ENCODE measurements around the gene ANKRD16. TPM values are rescaled to one million over a fixed set of nuclear protein-coding genes. Genes with fewer than 3 reads are reported as not detected.

The ANKRD16 gene
- total and polyA plus RNA-seq, 2 of the 13 experiments (the other 11 are each of a cell fraction or from before 2014, with no cell fraction given) = 8.0 to 11.4 TPM

DNA sequence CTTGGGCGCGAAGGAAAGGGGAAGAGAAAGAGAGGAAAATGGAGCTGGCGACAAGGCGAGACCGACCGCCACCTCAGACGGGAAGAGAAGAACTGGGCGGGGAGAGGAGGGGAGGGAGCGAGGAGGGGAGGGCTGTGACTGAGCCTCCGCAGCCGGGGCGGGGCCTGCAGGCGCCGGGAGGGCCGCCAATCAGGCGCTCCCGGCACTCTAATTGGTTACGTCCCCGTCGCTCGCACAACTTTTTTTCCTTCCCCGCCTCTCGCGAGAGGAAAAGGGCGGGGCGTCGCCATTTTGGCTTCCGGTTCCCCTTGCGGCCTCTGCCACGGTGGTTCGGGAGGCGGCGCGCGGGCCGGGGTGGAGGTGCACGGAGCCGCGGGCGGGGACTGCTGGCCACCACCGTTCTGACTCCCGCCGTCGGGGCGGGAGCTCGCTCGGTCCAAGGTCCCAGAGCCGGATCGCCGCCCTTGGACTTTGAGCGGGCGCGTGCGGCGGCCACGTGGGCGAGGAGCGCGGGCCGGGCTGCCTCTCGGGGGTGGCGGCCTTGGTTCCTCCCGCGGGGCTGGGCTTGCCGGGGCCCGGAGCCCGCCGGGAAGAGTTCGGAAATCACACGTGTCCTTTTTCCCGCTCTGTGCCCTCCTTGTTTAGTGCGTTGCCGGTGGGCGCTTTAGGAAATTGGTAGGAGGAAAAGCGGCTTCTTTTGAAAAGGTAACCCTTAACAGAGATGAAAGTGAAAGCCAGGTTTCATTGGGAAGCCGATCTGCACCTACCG lies 76.2 kb downstream of the ANKRD16 start, which contains the start of gene GDI2 (continued):
- TF ChIP-seq KLF9 (CRISPR knock-in tag; IDR thresholded peaks at IDR 0.05; ENCODE audit: low read depth) (peak; percentile 73; the same call in 1 of the 2 replicates), HOXA9 (CRISPR knock-in tag; IDR thresholded peaks at IDR 0.05; ENCODE audit: borderline replicate concordance) (peak; percentile 51; the same call in 1 of the 2 replicates), ZNF3 (CRISPR knock-in tag; IDR thresholded peaks at IDR 0.05) (peak; percentile 69; the same call in 1 of the 2 replicates), NFATC3 (CRISPR knock-in tag; IDR thresholded peaks at IDR 0.05) (no peak), FOXK2 (IDR thresholded peaks at IDR 0.05) (no peak), GATA4 (IDR thresholded peaks at IDR 0.05; ENCODE audit: borderline replicate concordance, low read depth) (peak; percentile 53; the same call in 1 of the 2 replicates), HDAC2 (CRISPR knock-in tag; IDR thresholded peaks at IDR 0.05) (peak; percentile 82), GZF1 (CRISPR knock-in tag; IDR thresholded peaks at IDR 0.05) (peak; percentile 67), KAT7 (CRISPR knock-in tag; IDR thresholded peaks at IDR 0.05; ENCODE audit: borderline replicate concordance) (peak; percentile 64; the same call in 1 of the 2 replicates), ZNF468 (CRISPR knock-in tag; IDR thresholded peaks at IDR 0.05) (no peak), AHR (CRISPR knock-in tag; IDR thresholded peaks at IDR 0.05) (peak; percentile 60; the same call in 1 of the 2 replicates), ZFP36L1 (CRISPR knock-in tag; IDR thresholded peaks at IDR 0.05) (peak; percentile 94; the same call in 1 of the 2 replicates), ZFYVE20 (CRISPR knock-in tag; IDR thresholded peaks at IDR 0.05; ENCODE audit: borderline replicate concordance, low read depth) (peak; percentile 75; the same call in 1 of the 2 replicates), RBM22 (optimal IDR thresholded peaks at IDR 0.05; ENCODE audit: low read length) (no peak), TCF12 (IDR thresholded peaks at IDR 0.05) (no peak), TCF12 (CRISPR knock-in tag; IDR thresholded peaks at IDR 0.05) (peak; percentile 93), SMARCE1 (IDR thresholded peaks at IDR 0.05; ENCODE audit: borderline replicate concordance) (no peak), ARNTL (CRISPR knock-in tag; IDR thresholded peaks at IDR 0.05) (peak; percentile 99), ZNF317 (CRISPR knock-in tag; IDR thresholded peaks at IDR 0.05) (peak; percentile 68; the same call in 1 of the 2 replicates)
- TF ChIP-seq, protein P1, sequence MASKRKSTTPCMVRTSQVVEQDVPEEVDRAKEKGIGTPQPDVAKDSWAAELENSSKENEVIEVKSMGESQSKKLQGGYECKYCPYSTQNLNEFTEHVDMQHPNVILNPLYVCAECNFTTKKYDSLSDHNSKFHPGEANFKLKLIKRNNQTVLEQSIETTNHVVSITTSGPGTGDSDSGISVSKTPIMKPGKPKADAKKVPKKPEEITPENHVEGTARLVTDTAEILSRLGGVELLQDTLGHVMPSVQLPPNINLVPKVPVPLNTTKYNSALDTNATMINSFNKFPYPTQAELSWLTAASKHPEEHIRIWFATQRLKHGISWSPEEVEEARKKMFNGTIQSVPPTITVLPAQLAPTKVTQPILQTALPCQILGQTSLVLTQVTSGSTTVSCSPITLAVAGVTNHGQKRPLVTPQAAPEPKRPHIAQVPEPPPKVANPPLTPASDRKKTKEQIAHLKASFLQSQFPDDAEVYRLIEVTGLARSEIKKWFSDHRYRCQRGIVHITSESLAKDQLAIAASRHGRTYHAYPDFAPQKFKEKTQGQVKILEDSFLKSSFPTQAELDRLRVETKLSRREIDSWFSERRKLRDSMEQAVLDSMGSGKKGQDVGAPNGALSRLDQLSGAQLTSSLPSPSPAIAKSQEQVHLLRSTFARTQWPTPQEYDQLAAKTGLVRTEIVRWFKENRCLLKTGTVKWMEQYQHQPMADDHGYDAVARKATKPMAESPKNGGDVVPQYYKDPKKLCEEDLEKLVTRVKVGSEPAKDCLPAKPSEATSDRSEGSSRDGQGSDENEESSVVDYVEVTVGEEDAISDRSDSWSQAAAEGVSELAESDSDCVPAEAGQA (IDR thresholded peaks at IDR 0.05; ENCODE audit: low read depth) = peak; percentile 79; the same call in 1 of the 2 replicates
- TF ChIP-seq, protein P1 (CRISPR knock-in tag; IDR thresholded peaks at IDR 0.05; ENCODE audit: borderline replicate concordance) = no peak; the same call in 1 of the 2 replicates
